ENCODE measurements around the gene SSH2.
"Not testable (repeated sequence)": the region's sequence is repeated elsewhere in the genome, so short reads cannot be mapped to it uniquely, and the experiment has no call there.

The SSH2 gene

GRCh38 chr17:29874931-29875596 lies 55.0 kb downstream of the SSH2 start:
- H3K9me3 ChIP-seq (ENCODE audit: severe bottlenecking): no peaks in the 10 kb centered on the region
- H3K4me3 ChIP-seq (ENCODE audit: low read depth, low read length): no peak overlapping the region
- H3K27me3 ChIP-seq (ENCODE audit: insufficient read depth, low read depth, severe bottlenecking): no peaks in the 10 kb centered on the region
- DNase-seq: no peak
- no peak overlapping the region for H3K27ac ChIP-seq
- TF ChIP-seq CTCF (IDR thresholded peaks at IDR 0.05; ENCODE audit: low read depth, low read length): no peak
- H3K36me3 ChIP-seq: no peaks in the 10 kb centered on the region

GRCh38 chr17:29874358-29874757 lies 55.7 kb downstream of the SSH2 start:
- H3K9me3 ChIP-seq (ENCODE audit: severe bottlenecking); H3K27me3 ChIP-seq (ENCODE audit: insufficient read depth, low read depth, severe bottlenecking); H3K4me3 ChIP-seq (ENCODE audit: low read depth, low read length); H3K27ac ChIP-seq; H3K36me3 ChIP-seq; DNase-seq: not testable (repeated sequence)

- Histone ChIP-seq H3K36me3 (no peaks in the 10 kb centered on the region), H3K27ac (no peak overlapping the region), H3K27me3 (ENCODE audit: insufficient read depth, low read depth, severe bottlenecking) (no peaks in the 10 kb centered on the region), H3K4me3 (ENCODE audit: low read depth, low read length) (no peak overlapping the region), H3K9me3 (ENCODE audit: severe bottlenecking) (no peaks in the 10 kb centered on the region)
- no peak for DNase-seq
- no peak for TF ChIP-seq CTCF (IDR thresholded peaks at IDR 0.05; ENCODE audit: low read depth, low read length)
Observed at GRCh38 chr17:29873476-29873875, 56.6 kb downstream of the SSH2 start.

- H3K27me3 ChIP-seq (ENCODE audit: insufficient read depth, low read depth, severe bottlenecking): no peaks in the 10 kb centered on the region
- no peak for TF ChIP-seq CTCF (IDR thresholded peaks at IDR 0.05; ENCODE audit: low read depth, low read length)
- no peak overlapping the region for H3K4me3 ChIP-seq (ENCODE audit: low read depth, low read length)
- no peak for DNase-seq
- no peaks in the 10 kb centered on the region for H3K9me3 ChIP-seq (ENCODE audit: severe bottlenecking)
- no peaks in the 10 kb centered on the region for H3K36me3 ChIP-seq
- no peak overlapping the region for H3K27ac ChIP-seq
Observed at GRCh38 chr17:29870836-29871465, 59.1 kb downstream of the SSH2 start.

- no peak for DNase-seq
- Histone ChIP-seq H3K27ac (no peak overlapping the region; the same call in 1 of the 2 replicates), H3K4me3 (ENCODE audit: low read depth, low read length) (no peak overlapping the region), H3K9me3 (ENCODE audit: severe bottlenecking) (no peaks in the 10 kb centered on the region), H3K36me3 (no peaks in the 10 kb centered on the region), H3K27me3 (ENCODE audit: insufficient read depth, low read depth, severe bottlenecking) (no peaks in the 10 kb centered on the region)
- no peak for TF ChIP-seq CTCF (IDR thresholded peaks at IDR 0.05; ENCODE audit: low read depth, low read length)
Observed at GRCh38 chr17:29867643-29868181, 62.3 kb downstream of the SSH2 start.

GRCh38 chr17:29866746-29867404 lies 63.2 kb downstream of the SSH2 start:
- no peaks in the 10 kb centered on the region for H3K9me3 ChIP-seq (ENCODE audit: severe bottlenecking)
- DNase-seq: no peak
- TF ChIP-seq CTCF (IDR thresholded peaks at IDR 0.05; ENCODE audit: low read depth, low read length): no peak
- H3K4me3 ChIP-seq (ENCODE audit: low read depth, low read length): no peak overlapping the region
- no peaks in the 10 kb centered on the region for H3K36me3 ChIP-seq
- no peaks in the 10 kb centered on the region for H3K27me3 ChIP-seq (ENCODE audit: insufficient read depth, low read depth, severe bottlenecking)
- H3K27ac ChIP-seq: no peak overlapping the region

Measured in WERI-Rb-1 (cell line).